ENCODE results near the gene DDIT4.

GRCh38 chr10:72265990-72266865 is 7.5 kb upstream of the DDIT4 start:
- TF ChIP-seq NANOG (IDR thresholded peaks at IDR 0.05; ENCODE audit: borderline replicate concordance) (no peak), CTCF (conservative IDR thresholded peaks at IDR 0.05; ENCODE audit: low read depth in 2 of 2) (no peak), EZH2phosphoT487 (IDR thresholded peaks at IDR 0.05; ENCODE audit: unreplicated experiment) (no peak), POLR2AphosphoS5 (IDR thresholded peaks at IDR 0.05; ENCODE audit: low read depth) (no peak), ETS1 (IDR thresholded peaks at IDR 0.05) (no peak), EZH2 (IDR thresholded peaks at IDR 0.05; ENCODE audit: low read depth, unreplicated experiment) (no peak), ZNF114 (CRISPR knock-in tag; IDR thresholded peaks at IDR 0.05) (no peak), REST (IDR thresholded peaks at IDR 0.05; ENCODE audit: unreplicated experiment) (no peak), STAT1 (IDR thresholded peaks at IDR 0.05; ENCODE audit: unreplicated experiment) (no peak), JUNB (IDR thresholded peaks at IDR 0.05; ENCODE audit: unreplicated experiment) (no peak), CREB1 (CRISPR knock-in tag; IDR thresholded peaks at IDR 0.05; ENCODE audit: low read depth) (no peak), ZNF331 (CRISPR knock-in tag; IDR thresholded peaks at IDR 0.05; ENCODE audit: low read depth) (no peak), ZNF462 (CRISPR knock-in tag; IDR thresholded peaks at IDR 0.05) (no peak)

Data from GM23338 (cell line).